Ovary (tissue), 3 donors: ENCODE results near the gene PLXNA4.

ENCODE experiments used
- CTCF ChIP-seq, 3 donors: fragments of 450-650 bp in 2 of 3; fragments of 200-600 bp in 1 of 3; IDR thresholded peaks; one replicate each; pipeline versions ENCODE4 v1.5.1 to v1.8.0; 2016 to 2022; ENCODE audit warnings: antibody characterized with exemption in 3 of 3, mild to moderate bottlenecking in 1 of 3
- EP300 ChIP-seq: sonication (generic); formaldehyde crosslinking; IDR thresholded peaks from one replicate; pipeline ENCODE4 v1.6.1; 2017; ENCODE audit warnings: antibody characterized with exemption
- donor health status: DM: no; HTN: no; CAD: no.

GRCh38 chr7:132112657-132113056, 463.6 kb downstream of the PLXNA4 start:
- TF ChIP-seq CTCF (IDR thresholded peaks at IDR 0.05) (no peak), EP300 (no peak)
